HG02642 (cell line): Measurements from ENCODE around the gene GOLT1B.

Experiments used
- ATAC-seq: cut with Tn5 transposase; IDR thresholded peaks from one replicate; pipeline ENCODE4 v1.9.1; 2021; ENCODE audit warnings: mild to moderate bottlenecking; ENCODE audit not compliant: unreplicated experiment, poor library complexity

Gene GOLT1B

GRCh38 chr12:21559855-21560569 is 58.4 kb downstream of the GOLT1B start:
- ATAC-seq = no peak

DNA sequence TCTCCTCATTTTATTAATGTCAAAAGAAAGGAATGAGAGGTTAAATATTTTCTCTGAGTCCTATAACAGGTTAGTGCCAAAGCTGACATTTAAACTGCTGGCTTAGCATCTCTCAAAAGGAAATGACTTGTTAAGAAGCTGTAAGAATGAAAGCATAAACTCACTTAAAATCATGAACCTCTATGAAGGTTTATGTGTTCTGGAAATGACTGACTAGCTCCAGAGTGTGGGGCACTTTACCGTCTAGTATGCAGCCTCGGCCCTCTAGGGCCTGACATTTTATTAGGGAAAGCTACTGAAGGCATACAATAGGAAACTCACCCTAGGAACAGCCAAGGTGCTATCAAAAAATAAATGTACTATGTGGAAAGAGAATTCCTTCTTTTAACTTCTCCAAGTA is 59.6 kb downstream of the GOLT1B start:
- no peak for ATAC-seq

DNA sequence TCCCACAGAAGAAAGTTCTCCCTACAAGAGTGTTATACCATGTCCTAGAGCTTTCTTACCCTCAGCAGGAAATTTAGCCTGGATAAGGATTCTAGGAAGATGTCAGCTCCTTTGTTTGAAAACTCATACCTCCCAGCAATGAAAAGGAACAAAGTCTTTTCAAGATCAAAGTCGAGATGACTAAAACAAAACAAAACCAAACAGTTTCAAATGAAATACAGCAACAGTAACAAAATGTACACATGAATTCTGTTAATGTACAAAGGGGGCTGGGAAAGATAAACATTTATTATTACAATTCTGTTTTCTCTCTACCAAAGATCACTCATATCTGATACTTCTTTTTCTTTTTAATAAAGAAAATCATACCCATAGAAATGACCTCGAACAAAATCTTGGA is 61.3 kb downstream of the GOLT1B start:
- no peak for ATAC-seq

- ATAC-seq = no peak
Observed at GRCh38 chr12:21566223-21566906, 64.8 kb downstream of the GOLT1B start.

DNA sequence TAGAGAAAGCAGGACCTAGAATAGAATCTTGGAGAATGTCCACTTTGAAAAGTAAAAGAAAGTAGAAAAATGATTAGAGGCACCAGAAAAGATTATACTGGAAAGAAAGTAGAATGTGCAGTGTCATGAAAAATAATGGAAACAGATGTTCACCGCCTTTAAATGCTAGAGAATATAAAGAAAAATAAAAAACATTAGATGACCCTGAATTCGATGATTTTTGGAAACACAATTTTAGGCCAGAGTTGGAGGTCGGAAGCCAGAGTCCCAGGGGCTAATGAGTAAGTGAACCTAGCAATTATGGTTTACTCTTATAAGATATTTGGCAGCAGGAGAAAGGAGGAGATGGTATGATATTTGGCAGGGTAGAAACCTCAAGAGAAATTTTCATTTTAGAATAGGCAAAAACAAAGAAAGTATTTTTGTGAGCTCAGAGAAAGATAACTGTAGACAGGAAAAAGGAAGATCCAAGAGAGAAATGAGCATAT is 65.4 kb downstream of the GOLT1B start:
- no peak for ATAC-seq
